Ectodermal cell (in vitro differentiated cells): Measurements from ENCODE around the gene MYO7A.

Source experiments
- H3K27ac ChIP-seq: 2 replicates; pipeline ENCODE4 v1.7.0; 2013; ENCODE audit warnings: mild to moderate bottlenecking, low read depth, low read length; ENCODE audit not compliant: insufficient read depth, poor library complexity, severe bottlenecking
- H3K27me3 ChIP-seq: 2 replicates; pipeline ENCODE4 v1.7.0; 2013; ENCODE audit warnings: mild to moderate bottlenecking, low read length; ENCODE audit not compliant: insufficient read depth, control insufficient read depth, poor library complexity, severe bottlenecking
- H3K36me3 ChIP-seq: one replicate; pipeline ENCODE4 v1.7.0; 2013; ENCODE audit warnings: low read length; ENCODE audit not compliant: control insufficient read depth, insufficient read depth
- H3K4me1 ChIP-seq: one replicate; pipeline ENCODE4 v1.7.0; 2013; ENCODE audit warnings: low read length; ENCODE audit not compliant: control insufficient read depth, insufficient read depth
- H3K4me3 ChIP-seq: 2 replicates; pipeline ENCODE4 v1.7.0; 2013; ENCODE audit warnings: low read depth, low read length, control low read depth; ENCODE audit not compliant: insufficient read depth
- H3K9me3 ChIP-seq: 2 replicates; pipeline ENCODE4 v1.7.0; 2013; ENCODE audit warnings: mild to moderate bottlenecking, low read length, moderate library complexity; ENCODE audit not compliant: control insufficient read depth
- WGBS, 2 experiments: methylation state at CpG; one replicate each; pipeline ENCODE4 v1.1.7; 2013; ENCODE audit warnings: missing lambda C conversion rate in 2 of 2; 5-methylcytosine and 5-hydroxymethylcytosine counted together

The MYO7A gene

GRCh38 chr11:77207618-77208313 is 79.7 kb downstream of the MYO7A start:
- Histone ChIP-seq H3K27me3 (no peaks in the 10 kb centered on the region), H3K4me1 (no peaks in the 10 kb centered on the region), H3K36me3 (no peaks in the 10 kb centered on the region), H3K4me3 (no peak overlapping the region), H3K9me3 (no peaks in the 10 kb centered on the region), H3K27ac (no peak overlapping the region)
- WGBS, 2 experiments, result 92% methylated on average over 10 of the region's 10 CpGs

- WGBS, 2 experiments, result 93% methylated on average over 11 of the region's 11 CpGs
These were observed 80.5 kb downstream of the MYO7A start for GRCh38 chr11:77208535-77208934.

GRCh38 chr11:77209663-77210062 is 81.6 kb downstream of the MYO7A start:
- Histone ChIP-seq H3K27me3 (no peaks in the 10 kb centered on the region), H3K4me1 (no peaks in the 10 kb centered on the region), H3K36me3 (no peaks in the 10 kb centered on the region), H3K4me3 (no peak overlapping the region), H3K27ac (no peak overlapping the region), H3K9me3 (no peaks in the 10 kb centered on the region)
- 91 to 94% methylated on average over 4 of the region's 4 CpGs for WGBS, 2 experiments

More at GRCh38 chr11:77208535-77208934, 80.5 kb downstream of the MYO7A start:
- Histone ChIP-seq H3K4me3 (no peak overlapping the region), H3K36me3 (no peaks in the 10 kb centered on the region), H3K27me3 (no peaks in the 10 kb centered on the region), H3K4me1 (no peaks in the 10 kb centered on the region), H3K27ac (no peak overlapping the region), H3K9me3 (no peaks in the 10 kb centered on the region)

- H3K36me3 ChIP-seq, result no peaks in the 10 kb centered on the region
- no peak overlapping the region for H3K27ac ChIP-seq
- H3K27me3 ChIP-seq, result no peaks in the 10 kb centered on the region
- WGBS, 2 experiments, result 95 to 97% methylated on average over 14 of the region's 14 CpGs
- H3K4me1 ChIP-seq, result no peaks in the 10 kb centered on the region
- H3K4me3 ChIP-seq, result no peak overlapping the region
- H3K9me3 ChIP-seq, result no peaks in the 10 kb centered on the region
These were observed 83.0 kb downstream of the MYO7A start for GRCh38 chr11:77211040-77211451.

GRCh38 chr11:77211594-77212251 is 83.7 kb downstream of the MYO7A start:
- Histone ChIP-seq H3K36me3 (no peaks in the 10 kb centered on the region), H3K4me3 (no peak overlapping the region), H3K27me3 (no peaks in the 10 kb centered on the region), H3K27ac (no peak overlapping the region), H3K4me1 (no peaks in the 10 kb centered on the region), H3K9me3 (no peaks in the 10 kb centered on the region)
- WGBS, 2 experiments, result 89 to 93% methylated on average over 11 of the region's 11 CpGs

GRCh38 chr11:77212314-77213007 is 84.4 kb downstream of the MYO7A start:
- no peak overlapping the region for H3K27ac ChIP-seq
- H3K9me3 ChIP-seq, result no peaks in the 10 kb centered on the region
- H3K4me1 ChIP-seq, result no peaks in the 10 kb centered on the region
- H3K4me3 ChIP-seq, result no peak overlapping the region
- no peaks in the 10 kb centered on the region for H3K27me3 ChIP-seq
- H3K36me3 ChIP-seq, result no peaks in the 10 kb centered on the region
- WGBS, 2 experiments, result 94% methylated on average over 8 of the region's 8 CpGs

- no peaks in the 10 kb centered on the region for H3K9me3 ChIP-seq
- WGBS, 2 experiments, result 86 to 87% methylated on average over 13 of the region's 13 CpGs
- no peaks in the 10 kb centered on the region for H3K27me3 ChIP-seq
- H3K4me1 ChIP-seq, result no peaks in the 10 kb centered on the region
- H3K27ac ChIP-seq, result no peak overlapping the region
- no peaks in the 10 kb centered on the region for H3K36me3 ChIP-seq
- H3K4me3 ChIP-seq, result no peak overlapping the region
These were observed 85.1 kb downstream of the MYO7A start for GRCh38 chr11:77213029-77213579.

GRCh38 chr11:77213589-77214428 is 85.8 kb downstream of the MYO7A start:
- Histone ChIP-seq H3K27me3 (no peaks in the 10 kb centered on the region), H3K4me3 (no peak overlapping the region), H3K27ac (no peak overlapping the region), H3K36me3 (no peaks in the 10 kb centered on the region), H3K4me1 (no peaks in the 10 kb centered on the region), H3K9me3 (no peaks in the 10 kb centered on the region)
- 86 to 90% methylated on average over 18 of the region's 18 CpGs for WGBS, 2 experiments

GRCh38 chr11:77214557-77214956 is 86.5 kb downstream of the MYO7A start:
- Histone ChIP-seq H3K4me3 (no peak overlapping the region), H3K27me3 (no peaks in the 10 kb centered on the region), H3K9me3 (no peaks in the 10 kb centered on the region), H3K36me3 (no peaks in the 10 kb centered on the region), H3K27ac (no peak overlapping the region), H3K4me1 (no peaks in the 10 kb centered on the region)
- 93 to 94% methylated on average over 9 of the region's 9 CpGs for WGBS, 2 experiments
